ENCODE measurements around the gene ZCCHC7.
"Not testable (repeated sequence)": the region's sequence is repeated elsewhere in the genome, so short reads cannot be mapped to it uniquely, and the experiment has no call there.

Gene ZCCHC7

DNA sequence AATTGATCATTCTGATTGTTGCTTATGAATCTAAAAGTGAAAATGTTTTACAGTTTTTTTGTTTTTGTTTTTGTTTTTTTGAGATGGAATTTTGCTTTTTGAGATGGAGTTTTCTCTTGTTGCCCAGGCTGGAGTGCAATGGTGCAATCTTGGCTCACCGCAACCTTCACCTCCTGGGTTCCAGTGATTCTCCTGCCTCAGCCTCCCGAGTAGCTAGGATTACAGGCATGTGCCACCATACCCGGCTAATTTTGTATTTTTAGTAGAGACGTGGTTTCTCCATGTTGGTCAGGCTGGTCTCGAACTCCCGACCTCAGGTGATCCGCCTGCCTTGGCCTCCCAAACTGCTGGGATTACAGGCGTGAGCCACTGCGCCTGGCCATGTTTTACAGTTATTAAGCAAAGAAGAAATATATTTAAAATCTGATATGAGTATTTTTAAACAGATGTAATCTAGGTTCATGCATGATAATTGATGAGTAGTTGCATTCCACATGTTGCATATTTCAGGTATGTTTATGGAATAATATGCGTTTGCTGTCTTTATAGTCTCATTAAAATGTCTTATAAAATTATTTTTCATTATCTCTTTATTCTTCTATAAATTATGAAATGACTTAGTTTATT lies 171.4 kb downstream of the ZCCHC7 start:
- not testable (repeated sequence) for DNase-seq (ENCODE audit: low read depth in 1 of 2, low spot score in 1 of 2)

DNA sequence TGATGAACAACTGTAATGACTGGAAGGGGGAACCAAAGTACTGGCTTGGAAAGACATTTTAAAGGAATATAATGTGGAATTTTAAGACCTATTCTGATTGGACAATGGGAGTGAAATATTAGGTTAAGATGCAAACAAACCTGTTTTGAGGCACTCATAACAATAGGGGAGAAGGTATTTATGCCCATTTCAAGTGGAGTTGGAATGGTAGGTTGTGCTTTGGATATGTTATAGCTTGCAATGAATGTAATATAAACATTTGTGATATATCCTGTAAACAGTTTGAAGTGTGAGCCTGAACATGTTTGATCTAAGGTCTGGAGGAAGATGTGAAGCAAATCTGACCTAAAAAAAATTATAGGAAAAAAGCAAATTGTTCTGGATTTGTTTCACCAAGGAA lies 172.5 kb downstream of the ZCCHC7 start:
- DNase-seq (ENCODE audit: low read depth in 1 of 2, low spot score in 1 of 2): no peak

GRCh38 chr9:37293664-37294524 lies 173.5 kb downstream of the ZCCHC7 start:
- DNase-seq (ENCODE audit: low read depth in 1 of 2, low spot score in 1 of 2): no peak

DNA sequence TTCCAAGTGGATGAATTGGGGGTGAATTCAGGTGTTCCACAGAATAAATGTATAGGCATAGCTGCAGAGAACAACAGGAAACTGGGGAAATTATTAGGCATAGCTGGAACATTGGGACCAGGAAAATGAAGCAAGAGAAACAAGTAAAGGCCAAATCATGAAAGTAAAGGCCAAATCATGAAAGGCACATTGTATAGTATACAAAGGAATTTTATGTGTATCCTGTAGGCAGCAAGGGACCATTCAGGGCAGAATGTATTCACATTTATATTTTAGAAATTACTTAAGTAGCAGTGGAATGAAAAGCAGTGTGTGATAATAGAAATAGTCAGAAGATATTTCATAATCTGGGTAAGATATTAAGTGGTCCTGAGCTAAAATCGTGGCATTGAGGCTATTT lies 174.8 kb downstream of the ZCCHC7 start:
- DNase-seq (ENCODE audit: low read depth in 1 of 2, low spot score in 1 of 2): no peak

DNA sequence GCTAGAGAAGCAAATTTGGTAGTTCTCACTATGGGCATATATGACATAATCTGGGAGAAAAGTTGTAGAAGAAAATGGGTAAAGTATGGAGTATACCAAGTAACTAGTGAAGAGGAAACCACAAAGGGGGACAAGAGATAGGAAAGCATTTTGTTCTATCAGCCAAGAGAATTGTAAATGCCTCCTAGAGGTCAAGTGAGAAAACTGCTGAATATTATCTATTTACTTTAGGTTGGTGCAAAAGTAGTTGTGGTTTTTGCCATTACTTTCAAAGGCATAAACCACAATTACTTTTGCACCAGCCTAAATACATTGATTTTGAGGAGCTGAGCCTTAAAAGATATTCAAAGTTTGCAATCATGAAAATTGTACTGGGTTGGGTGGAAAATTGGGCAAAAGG lies 175.4 kb downstream of the ZCCHC7 start:
- DNase-seq (ENCODE audit: low read depth in 1 of 2, low spot score in 1 of 2): no peak

DNA sequence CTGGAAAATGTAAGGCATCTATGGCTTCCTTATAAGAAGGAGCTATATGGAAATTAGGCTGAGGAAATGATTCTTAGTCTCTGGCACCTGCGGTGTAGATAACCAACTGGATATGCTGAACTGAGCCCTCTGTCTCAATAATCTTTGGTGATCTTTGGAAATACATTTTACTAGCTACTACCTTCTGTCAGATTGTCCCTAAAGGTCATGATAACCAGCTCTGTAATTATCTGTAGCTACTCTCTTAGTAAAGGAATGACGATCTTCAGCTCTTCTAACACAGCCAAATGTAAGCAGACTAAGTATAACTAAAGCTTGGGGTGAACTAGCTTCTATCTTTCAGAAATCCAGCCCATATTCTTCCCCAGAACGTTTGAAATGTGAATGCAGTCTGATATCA lies 177.2 kb downstream of the ZCCHC7 start:
- no peak for DNase-seq (ENCODE audit: low read depth in 1 of 2, low spot score in 1 of 2)

DNA sequence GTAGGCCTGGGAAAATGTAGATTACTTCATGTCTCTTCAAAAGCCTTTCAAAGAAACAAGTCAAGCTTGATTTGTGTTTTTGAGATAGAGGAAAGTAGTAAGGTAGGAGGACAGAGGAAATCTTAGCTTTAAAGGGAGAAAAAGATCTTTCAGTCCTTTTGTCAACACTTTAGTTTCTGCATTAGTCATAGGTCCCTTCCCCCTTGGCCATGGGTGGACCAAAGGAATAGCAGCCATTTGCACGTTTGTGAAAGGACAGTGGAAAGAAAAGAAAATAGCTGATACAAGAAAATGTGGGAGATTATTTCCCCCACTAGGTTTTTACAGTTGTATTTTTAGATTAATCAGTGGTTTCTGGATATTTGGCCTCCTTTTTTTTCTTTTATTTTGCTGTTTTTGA lies 180.2 kb downstream of the ZCCHC7 start:
- no peak for DNase-seq (ENCODE audit: low read depth in 1 of 2, low spot score in 1 of 2)

- no peak for DNase-seq (ENCODE audit: low read depth in 1 of 2, low spot score in 1 of 2)
Observed at GRCh38 chr9:37301042-37301853, 180.9 kb downstream of the ZCCHC7 start.

DNA sequence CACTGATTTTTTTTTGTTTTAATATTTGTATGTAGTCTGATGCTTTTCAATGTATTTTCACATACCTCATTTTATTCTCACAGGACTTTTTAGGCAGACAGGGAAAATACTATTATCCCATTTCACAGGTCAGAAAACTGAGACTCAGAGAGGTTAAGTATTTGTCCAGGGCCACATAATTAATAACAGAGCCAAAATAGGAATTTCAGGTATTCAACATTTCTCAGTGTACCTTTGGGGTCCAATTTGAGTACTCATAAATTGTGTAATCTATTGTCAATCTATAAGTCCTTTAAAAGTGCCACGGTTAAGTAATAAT lies 181.4 kb downstream of the ZCCHC7 start:
- DNase-seq (ENCODE audit: low read depth in 1 of 2, low spot score in 1 of 2): no peak

DNA sequence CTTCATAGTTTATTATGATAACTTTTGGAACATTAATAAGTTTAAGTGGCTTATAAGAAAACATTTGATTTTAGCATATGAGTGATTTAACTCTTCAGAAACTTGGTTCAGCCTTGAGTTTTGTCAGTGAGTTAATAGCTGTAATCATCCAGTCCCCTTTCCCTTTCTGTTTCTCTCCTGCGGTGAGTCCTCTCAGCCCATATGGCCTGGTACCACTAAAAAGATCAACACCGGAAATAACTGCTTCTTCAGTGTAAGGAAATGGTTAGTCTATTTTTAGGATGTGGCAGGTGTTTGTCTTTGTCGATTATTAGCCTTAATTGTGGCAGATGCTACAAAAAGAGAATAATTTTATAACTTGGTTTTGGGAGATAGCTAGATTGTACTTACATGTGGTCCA lies 181.9 kb downstream of the ZCCHC7 start:
- DNase-seq (ENCODE audit: low read depth in 1 of 2, low spot score in 1 of 2): no peak

DNA sequence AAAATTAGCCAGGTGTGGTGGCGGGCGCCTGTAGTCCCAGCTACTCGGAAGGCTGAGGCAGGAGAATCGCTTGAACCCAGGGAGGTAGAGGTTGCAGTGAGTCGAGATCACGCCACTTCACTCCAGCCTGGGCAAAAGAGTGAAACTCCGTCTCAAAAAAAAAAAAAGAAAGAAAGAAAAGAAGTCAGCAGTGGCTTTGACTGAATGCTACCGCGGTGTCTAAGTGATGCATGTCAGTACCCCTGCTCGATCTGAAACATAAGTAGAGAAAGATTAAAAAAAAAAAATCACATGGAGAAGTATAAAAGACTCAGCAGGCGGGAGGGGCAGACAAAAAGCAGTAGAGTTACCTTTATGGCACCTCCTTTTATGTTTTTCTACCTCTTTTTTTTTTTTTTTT lies 182.9 kb downstream of the ZCCHC7 start:
- DNase-seq (ENCODE audit: low read depth in 1 of 2, low spot score in 1 of 2): not testable (repeated sequence)

DNA sequence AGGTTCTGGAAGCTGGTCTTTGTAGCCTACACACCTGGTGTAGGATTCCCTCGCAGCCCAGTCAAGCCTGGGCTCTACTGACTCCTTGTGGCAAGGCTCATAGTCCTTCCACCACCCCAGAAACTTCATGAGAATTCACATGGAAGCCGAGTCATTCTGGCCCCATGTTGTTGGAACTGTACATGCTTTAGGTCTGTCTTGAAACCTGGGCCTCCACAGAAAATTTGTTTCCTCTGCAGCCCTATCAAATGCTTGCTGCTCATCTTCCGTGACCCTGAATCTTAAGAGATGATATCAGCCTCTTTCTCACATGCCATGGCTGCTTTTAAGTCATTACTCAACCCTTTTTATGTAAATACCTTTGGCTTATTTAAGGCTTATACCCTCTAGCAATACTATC lies 188.8 kb downstream of the ZCCHC7 start:
- DNase-seq (ENCODE audit: low read depth in 1 of 2, low spot score in 1 of 2): no peak

DNA sequence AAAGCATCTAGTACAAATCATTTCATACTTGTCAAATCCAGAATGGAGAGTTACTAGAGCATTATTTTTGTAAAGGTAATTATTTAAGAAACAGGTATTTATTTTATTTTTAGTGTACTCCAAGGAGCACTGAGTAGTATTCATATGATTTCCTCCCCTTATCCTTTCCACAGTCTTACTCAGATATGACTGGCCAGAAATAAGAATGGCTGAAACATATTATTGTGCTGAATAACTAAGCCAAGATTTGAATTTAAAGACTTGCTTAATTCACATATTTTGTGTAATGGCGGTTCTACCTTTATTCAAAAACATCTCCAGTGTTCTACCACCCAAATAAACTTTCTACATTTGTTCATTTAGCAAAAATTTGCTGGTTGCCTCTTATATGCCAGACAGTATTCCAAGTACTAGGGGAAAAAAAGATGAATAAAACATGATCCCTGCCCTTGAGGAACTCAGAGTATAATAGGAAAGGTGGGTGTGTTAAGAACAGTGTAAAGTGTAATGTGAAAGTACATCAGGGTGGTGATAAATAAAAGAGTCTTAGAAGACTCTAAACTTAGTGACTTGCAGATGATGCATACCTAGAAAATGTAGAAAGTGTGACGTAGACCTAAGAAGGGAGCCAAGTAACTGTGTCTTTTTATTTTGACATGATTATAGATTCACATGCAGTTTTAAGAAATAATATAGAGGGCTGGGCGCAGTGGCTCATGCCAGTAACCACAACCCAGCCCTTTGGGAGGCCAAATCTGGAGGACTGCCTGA lies 191.7 kb downstream of the ZCCHC7 start:
- DNase-seq (ENCODE audit: low read depth in 1 of 2, low spot score in 1 of 2): no peak

GRCh38 chr9:37324261-37324683 lies 203.9 kb downstream of the ZCCHC7 start:
- no peak for DNase-seq (ENCODE audit: low read depth in 1 of 2, low spot score in 1 of 2)

DNA sequence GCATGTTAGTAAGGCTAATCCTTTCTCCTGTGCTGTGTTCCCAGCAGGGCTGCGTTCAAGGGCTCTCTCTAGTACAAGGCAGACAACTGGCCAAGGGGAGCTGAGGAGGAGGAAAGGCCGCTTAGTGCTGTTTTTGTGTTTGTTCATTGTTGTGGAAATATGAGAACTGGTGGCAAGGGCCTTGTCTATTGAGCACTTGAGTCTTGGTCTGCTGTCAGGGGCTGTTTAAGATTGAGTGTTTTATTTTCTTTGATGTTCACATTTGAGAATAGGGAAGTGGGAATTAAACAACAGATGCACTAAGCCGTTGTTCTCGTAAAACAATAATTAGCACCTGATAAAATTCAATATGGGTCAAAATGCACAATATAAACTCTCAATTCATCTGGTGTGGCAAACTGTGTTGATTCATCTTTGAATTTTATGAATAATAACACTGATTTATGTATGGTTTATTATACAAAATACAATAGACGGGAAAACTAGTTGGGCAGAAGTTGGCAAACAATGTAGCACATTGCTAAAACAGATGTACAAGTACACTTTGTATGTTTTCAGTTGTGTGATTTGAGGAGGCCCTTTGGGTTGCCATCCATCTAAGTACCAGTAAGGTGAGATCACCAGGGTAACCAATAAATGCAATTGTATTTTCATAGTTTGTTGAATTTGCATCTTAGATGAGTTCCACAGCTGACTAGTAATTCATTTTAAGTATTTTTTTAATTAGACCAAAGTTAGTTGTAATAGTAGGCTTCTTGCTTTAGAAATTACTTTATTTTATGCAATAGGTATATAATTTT lies 204.5 kb downstream of the ZCCHC7 start:
- no peak for DNase-seq (ENCODE audit: low read depth in 1 of 2, low spot score in 1 of 2)

GRCh38 chr9:37325778-37326177 lies 205.4 kb downstream of the ZCCHC7 start:
- DNase-seq (ENCODE audit: low read depth in 1 of 2, low spot score in 1 of 2): no peak

DNA sequence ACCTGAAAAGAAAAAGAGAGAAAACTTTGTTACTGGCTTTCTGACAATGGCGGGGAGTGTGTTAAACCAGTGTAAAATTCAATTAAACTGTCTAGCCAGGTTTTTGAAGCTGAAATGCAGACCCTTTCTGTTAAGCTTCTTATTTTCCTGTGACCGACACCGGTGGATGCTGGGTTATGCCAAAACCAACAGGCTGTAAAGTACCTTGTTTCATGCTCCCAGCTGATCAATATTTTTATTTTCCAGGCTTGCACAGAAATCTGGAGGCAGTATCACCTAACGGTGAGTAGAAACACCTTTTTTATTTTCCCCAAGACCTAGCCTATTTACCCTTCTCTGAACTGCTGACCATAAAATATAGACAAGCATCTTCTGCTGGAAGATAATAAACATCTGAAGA lies 207.2 kb downstream of the ZCCHC7 start:
- no peak for DNase-seq (ENCODE audit: low read depth in 1 of 2, low spot score in 1 of 2)

GRCh38 chr9:37328556-37329227 lies 208.3 kb downstream of the ZCCHC7 start:
- DNase-seq (ENCODE audit: low read depth in 1 of 2, low spot score in 1 of 2): no peak

GRCh38 chr9:37329576-37329975 lies 209.2 kb downstream of the ZCCHC7 start:
- no peak for DNase-seq (ENCODE audit: low read depth in 1 of 2, low spot score in 1 of 2)

DNA sequence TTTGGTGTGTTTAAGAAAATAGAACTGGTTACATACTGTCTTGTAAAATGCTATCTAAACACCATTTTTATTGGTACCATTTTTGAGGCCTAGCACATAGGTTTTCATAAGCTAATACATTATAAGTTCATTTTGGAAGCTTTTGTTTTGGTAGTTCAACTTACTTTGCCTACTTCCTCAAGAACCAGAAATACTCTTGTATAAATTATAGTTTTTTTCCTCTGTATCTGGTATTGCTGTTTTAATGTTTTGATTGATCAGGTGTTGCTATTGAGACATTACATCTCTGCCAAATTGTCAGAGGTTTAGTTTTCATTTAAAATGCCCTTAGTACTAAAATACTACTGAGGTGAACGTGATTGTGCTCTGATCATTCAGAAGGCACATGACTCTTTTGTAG lies 211.5 kb downstream of the ZCCHC7 start:
- DNase-seq (ENCODE audit: low read depth in 1 of 2, low spot score in 1 of 2): no peak
